ENCODE measurements around the gene SLFN5. TPM values are rescaled to one million over a fixed set of nuclear protein-coding genes. Genes with fewer than 3 reads are reported as not detected.
"Not testable (repeated sequence)": the region's sequence is repeated elsewhere in the genome, so short reads cannot be mapped to it uniquely, and the experiment has no call there.

Gene SLFN5
- total RNA-seq, 1 donor from 2014 or later = 16.8 TPM

GRCh38 chr17:35257208-35257659, 14.4 kb downstream of the SLFN5 start:
- Mint-ChIP-seq H3K4me1 (ENCODE audit: low read depth, unreplicated experiment) (no peaks in the 10 kb centered on the region), H3K4me3 (ENCODE audit: unreplicated experiment) (no peak overlapping the region), H3K36me3 (ENCODE audit: unreplicated experiment) (no peaks in the 10 kb centered on the region), H3K27ac (ENCODE audit: unreplicated experiment) (no peak overlapping the region), H3K27me3 (ENCODE audit: unreplicated experiment) (no peaks in the 10 kb centered on the region), H3K9me3 (ENCODE audit: unreplicated experiment) (no peaks in the 10 kb centered on the region)
- DNase-seq = no peak
- TF ChIP-seq CTCF (IDR thresholded peaks at IDR 0.05; ENCODE audit: partially characterized antibody, unreplicated experiment) = no peak

- H3K4me3 Mint-ChIP-seq (ENCODE audit: unreplicated experiment) = no peak overlapping the region
- no peaks in the 10 kb centered on the region for H3K36me3 Mint-ChIP-seq (ENCODE audit: unreplicated experiment)
- no peaks in the 10 kb centered on the region for H3K27me3 Mint-ChIP-seq (ENCODE audit: unreplicated experiment)
These were observed 16.1 kb downstream of the SLFN5 start for GRCh38 chr17:35259001-35259400.

GRCh38 chr17:35265071-35265470, 22.2 kb downstream of the SLFN5 start:
- Mint-ChIP-seq H3K4me3 (ENCODE audit: unreplicated experiment) (no peak overlapping the region), H3K27me3 (ENCODE audit: unreplicated experiment) (no peaks in the 10 kb centered on the region), H3K36me3 (ENCODE audit: unreplicated experiment) (no peaks in the 10 kb centered on the region), H3K4me1 (ENCODE audit: low read depth, unreplicated experiment) (no peaks in the 10 kb centered on the region), H3K9me3 (ENCODE audit: unreplicated experiment) (no peaks in the 10 kb centered on the region), H3K27ac (ENCODE audit: unreplicated experiment) (no peak overlapping the region)
- no peak for TF ChIP-seq CTCF (IDR thresholded peaks at IDR 0.05; ENCODE audit: partially characterized antibody, unreplicated experiment)
- DNase-seq = no peak

More at GRCh38 chr17:35259001-35259400, 16.1 kb downstream of the SLFN5 start:
- H3K4me1 Mint-ChIP-seq (ENCODE audit: low read depth, unreplicated experiment) = no peaks in the 10 kb centered on the region
- DNase-seq = no peak
- no peaks in the 10 kb centered on the region for H3K9me3 Mint-ChIP-seq (ENCODE audit: unreplicated experiment)
- H3K27ac Mint-ChIP-seq (ENCODE audit: unreplicated experiment) = no peak overlapping the region
- TF ChIP-seq CTCF (IDR thresholded peaks at IDR 0.05; ENCODE audit: partially characterized antibody, unreplicated experiment) = no peak

GRCh38 chr17:35265566-35266141, 22.8 kb downstream of the SLFN5 start:
- H3K4me1 Mint-ChIP-seq (ENCODE audit: low read depth, unreplicated experiment) = no peaks in the 10 kb centered on the region
- H3K27me3 Mint-ChIP-seq (ENCODE audit: unreplicated experiment) = no peaks in the 10 kb centered on the region
- no peaks in the 10 kb centered on the region for H3K9me3 Mint-ChIP-seq (ENCODE audit: unreplicated experiment)
- no peak for TF ChIP-seq CTCF (IDR thresholded peaks at IDR 0.05; ENCODE audit: partially characterized antibody, unreplicated experiment)
- no peak overlapping the region for H3K27ac Mint-ChIP-seq (ENCODE audit: unreplicated experiment)
- H3K36me3 Mint-ChIP-seq (ENCODE audit: unreplicated experiment) = no peaks in the 10 kb centered on the region
- H3K4me3 Mint-ChIP-seq (ENCODE audit: unreplicated experiment) = no peak overlapping the region
- DNase-seq = no peak

GRCh38 chr17:35274167-35275066, 31.5 kb downstream of the SLFN5 start:
- H3K4me3 Mint-ChIP-seq (ENCODE audit: unreplicated experiment); H3K36me3 Mint-ChIP-seq (ENCODE audit: unreplicated experiment); H3K4me1 Mint-ChIP-seq (ENCODE audit: low read depth, unreplicated experiment); H3K27ac Mint-ChIP-seq (ENCODE audit: unreplicated experiment); H3K9me3 Mint-ChIP-seq (ENCODE audit: unreplicated experiment); DNase-seq; H3K27me3 Mint-ChIP-seq (ENCODE audit: unreplicated experiment): not testable (repeated sequence)

- not testable (repeated sequence) for H3K4me1 Mint-ChIP-seq (ENCODE audit: low read depth, unreplicated experiment); H3K9me3 Mint-ChIP-seq (ENCODE audit: unreplicated experiment); H3K36me3 Mint-ChIP-seq (ENCODE audit: unreplicated experiment); H3K27ac Mint-ChIP-seq (ENCODE audit: unreplicated experiment); H3K27me3 Mint-ChIP-seq (ENCODE audit: unreplicated experiment); DNase-seq; H3K4me3 Mint-ChIP-seq (ENCODE audit: unreplicated experiment)
These were observed 35.6 kb downstream of the SLFN5 start for GRCh38 chr17:35278454-35278853.

GRCh38 chr17:35278876-35279275, 36.0 kb downstream of the SLFN5 start:
- H3K4me1 Mint-ChIP-seq (ENCODE audit: low read depth, unreplicated experiment); H3K4me3 Mint-ChIP-seq (ENCODE audit: unreplicated experiment); H3K27me3 Mint-ChIP-seq (ENCODE audit: unreplicated experiment); H3K27ac Mint-ChIP-seq (ENCODE audit: unreplicated experiment); H3K9me3 Mint-ChIP-seq (ENCODE audit: unreplicated experiment); H3K36me3 Mint-ChIP-seq (ENCODE audit: unreplicated experiment); DNase-seq: not testable (repeated sequence)

All from glutamatergic neuron (in vitro differentiated cells).